H9 (cell line): ENCODE results near the gene PCGF3. TPM values are rescaled to one million over a fixed set of nuclear protein-coding genes. Genes with fewer than 3 reads are reported as not detected.

Experiments
- DNase-seq: peaks from one replicate; pipeline ENCODE4 v3.0.0-alpha.2; 2017
- H2AFZ ChIP-seq: one replicate; pipeline ENCODE4 v1.6.1; 2013; ENCODE audit warnings: mild to moderate bottlenecking, low read length, control low read depth, moderate library complexity
- H2AK5ac ChIP-seq: 2 replicates; pipeline ENCODE4 v1.6.1; 2013; ENCODE audit warnings: low read length, control low read depth, mixed read lengths; ENCODE audit not compliant: insufficient read length
- H2BK120ac ChIP-seq: one replicate; pipeline ENCODE4 v1.6.1; 2013; ENCODE audit warnings: low read depth, mild to moderate bottlenecking, low read length, control low read depth, inconsistent platforms; ENCODE audit not compliant: poor library complexity, severe bottlenecking
- H2BK12ac ChIP-seq: 2 replicates; pipeline ENCODE4 v1.6.1; 2013; ENCODE audit warnings: low read length, control low read depth, mixed read lengths, low read depth; ENCODE audit not compliant: insufficient read length
- H2BK15ac ChIP-seq: 2 replicates; pipeline ENCODE4 v1.6.1; 2013; ENCODE audit warnings: low read depth, low read length, control low read depth
- H2BK20ac ChIP-seq: one replicate; pipeline ENCODE4 v1.6.1; 2013; ENCODE audit warnings: low read depth, mild to moderate bottlenecking, low read length, control low read depth, inconsistent platforms; ENCODE audit not compliant: poor library complexity, severe bottlenecking
- H2BK5ac ChIP-seq: 2 replicates; pipeline ENCODE4 v1.6.1; 2013; ENCODE audit warnings: low read length, control low read depth, mixed read lengths; ENCODE audit not compliant: insufficient read length
- H3K14ac ChIP-seq: 2 replicates; pipeline ENCODE4 v1.6.1; 2013; ENCODE audit warnings: low read length, control low read depth; ENCODE audit not compliant: insufficient read depth
- H3K18ac ChIP-seq: 2 replicates; pipeline ENCODE4 v1.6.1; 2013; ENCODE audit warnings: low read depth, mild to moderate bottlenecking, mixed read lengths, low read length, control low read depth; ENCODE audit not compliant: insufficient read length
- H3K23ac ChIP-seq: 2 replicates; pipeline ENCODE4 v1.6.1; 2013; ENCODE audit warnings: low read length, control low read depth, mixed read lengths, low read depth; ENCODE audit not compliant: insufficient read length
- H3K23me2 ChIP-seq: 2 replicates; pipeline ENCODE4 v1.6.1; 2013; ENCODE audit warnings: low read depth, mild to moderate bottlenecking, mixed read lengths, low read length, control low read depth; ENCODE audit not compliant: insufficient read length, poor library complexity, severe bottlenecking
- H3K27ac ChIP-seq: 2 replicates; pipeline ENCODE4 v1.5.1; 2013; ENCODE audit warnings: low read length, control low read depth, mixed read lengths, low read depth; ENCODE audit not compliant: insufficient read length
- H3K27me3 ChIP-seq: 2 replicates; pipeline ENCODE4 v1.6.1; 2013; ENCODE audit warnings: low read length, control low read depth, inconsistent platforms; ENCODE audit not compliant: insufficient read depth
- H3K4ac ChIP-seq: 2 replicates; pipeline ENCODE4 v1.6.1; 2013; ENCODE audit warnings: low read depth, mild to moderate bottlenecking, control low read depth, inconsistent platforms, low read length, moderate library complexity
- H3K4me1 ChIP-seq: 2 replicates; pipeline ENCODE4 v1.6.1; 2013; ENCODE audit warnings: low read length, control low read depth, inconsistent platforms; ENCODE audit not compliant: insufficient read depth
- H3K4me2 ChIP-seq: 2 replicates; pipeline ENCODE4 v1.6.1; 2013; ENCODE audit warnings: low read length, control low read depth, mixed read lengths; ENCODE audit not compliant: insufficient read length, insufficient read depth
- H3K56ac ChIP-seq: 2 replicates; pipeline ENCODE4 v1.6.1; 2013; ENCODE audit warnings: low read depth, mild to moderate bottlenecking, mixed read lengths, low read length, control low read depth; ENCODE audit not compliant: insufficient read length
- H3K79me1 ChIP-seq: 2 replicates; pipeline ENCODE4 v1.6.1; 2013; ENCODE audit warnings: low read depth, mild to moderate bottlenecking, moderate library complexity, low read length, control low read depth, inconsistent platforms; ENCODE audit not compliant: insufficient read depth, poor library complexity, severe bottlenecking
- H3K79me2 ChIP-seq: 2 replicates; pipeline ENCODE4 v1.6.1; 2013; ENCODE audit warnings: low read length, control low read depth, inconsistent platforms; ENCODE audit not compliant: insufficient read depth
- H3K9ac ChIP-seq: 2 replicates; pipeline ENCODE4 v1.6.1; 2013; ENCODE audit warnings: low read length, control low read depth, mixed read lengths; ENCODE audit not compliant: insufficient read length; ENCODE audit errors: extremely low read depth
- H3K9me3 ChIP-seq: one replicate; pipeline ENCODE4 v1.6.1; 2013; ENCODE audit warnings: low read depth, low read length, inconsistent platforms; ENCODE audit not compliant: control insufficient read depth
- H3T11ph ChIP-seq: one replicate; pipeline ENCODE4 v1.6.1; 2013; ENCODE audit warnings: mild to moderate bottlenecking, low read length, control low read depth, inconsistent platforms
- H4K20me1 ChIP-seq: one replicate; pipeline ENCODE4 v1.6.1; 2013; ENCODE audit not compliant: control insufficient read depth, insufficient read length, insufficient read depth
- H4K5ac ChIP-seq: 2 replicates; pipeline ENCODE4 v1.6.1; 2013; ENCODE audit warnings: low read depth, mild to moderate bottlenecking, mixed read lengths, low read length, control low read depth; ENCODE audit not compliant: insufficient read length
- H4K8ac ChIP-seq: replicated peaks from 2 replicates; pipeline ENCODE4 v1.6.1; 2013; ENCODE audit warnings: low read length, control low read depth, mixed read lengths, low read depth; ENCODE audit not compliant: insufficient read length
- H4K91ac ChIP-seq: 2 replicates; pipeline ENCODE4 v1.6.1; 2013; ENCODE audit warnings: low read depth, mild to moderate bottlenecking, moderate library complexity, mixed read lengths, low read length, control low read depth; ENCODE audit not compliant: insufficient read length
- H3K27ac Mint-ChIP-seq, 3 experiments: 2 replicates in 2 of 3; 3 replicates in 1 of 3; pipeline ENCODE4 v1.8.0; 2020 to 2021; ENCODE audit warnings: mixed read lengths in 3 of 3, mild to moderate bottlenecking in 1 of 3, moderate library complexity in 1 of 3
- H3K27me3 Mint-ChIP-seq: 2 replicates; pipeline ENCODE4 v1.8.0; 2021; ENCODE audit warnings: low read depth, mild to moderate bottlenecking, moderate library complexity, mixed read lengths
- H3K36me3 Mint-ChIP-seq, 3 experiments: 2 replicates in 2 of 3; 3 replicates in 1 of 3; pipeline ENCODE4 v1.8.0; 2020 to 2021; ENCODE audit warnings: low read depth in 3 of 3, mixed read lengths in 3 of 3; ENCODE audit not compliant: insufficient read depth in 1 of 3
- H3K4me1 Mint-ChIP-seq, 2 experiments: 2 replicates each; pipeline ENCODE4 v1.8.0; 2020; ENCODE audit warnings: mixed read lengths in 2 of 2
- H3K4me3 Mint-ChIP-seq, 2 experiments: 2 replicates in 1 of 2; 3 replicates in 1 of 2; pipeline ENCODE4 v1.8.0; 2020 to 2021; ENCODE audit warnings: mild to moderate bottlenecking in 2 of 2, mixed read lengths in 2 of 2, moderate library complexity in 1 of 2
- H3K9me3 Mint-ChIP-seq, 2 experiments: 2 replicates in 1 of 2; 3 replicates in 1 of 2; pipeline ENCODE4 v1.8.0; 2020; ENCODE audit warnings: mild to moderate bottlenecking in 2 of 2, mixed read lengths in 2 of 2, moderate library complexity in 1 of 2
- WGBS: extraction: QIAGEN DNeasy Blood & Tissue Kit; methylation state at CpG from one replicate; pipeline ENCODE4 v1.1.7; 2013; ENCODE audit warnings: missing lambda C conversion rate, low lambda C conversion rate, mixed read lengths; ENCODE audit not compliant: insufficient read length; ENCODE audit errors: extremely low coverage; 5-methylcytosine and 5-hydroxymethylcytosine counted together
- total RNA-seq: library from RNA; stranded (reverse); gene quantifications from 2 replicates; pipeline ENCODE4 v1.2.1, GENCODE V29; 2021
- TF ChIP-seq, protein P1 (sequence below): fragments of 200-600 bp; sonication (generic); conservative IDR thresholded peaks from 3 replicates; pipeline ENCODE4 v1.8.0; 2021; ENCODE audit warnings: antibody characterized with exemption, mild to moderate bottlenecking

The PCGF3 gene
- total RNA-seq, 1 experiment from 2014 or later = 43.1 TPM

DNA sequence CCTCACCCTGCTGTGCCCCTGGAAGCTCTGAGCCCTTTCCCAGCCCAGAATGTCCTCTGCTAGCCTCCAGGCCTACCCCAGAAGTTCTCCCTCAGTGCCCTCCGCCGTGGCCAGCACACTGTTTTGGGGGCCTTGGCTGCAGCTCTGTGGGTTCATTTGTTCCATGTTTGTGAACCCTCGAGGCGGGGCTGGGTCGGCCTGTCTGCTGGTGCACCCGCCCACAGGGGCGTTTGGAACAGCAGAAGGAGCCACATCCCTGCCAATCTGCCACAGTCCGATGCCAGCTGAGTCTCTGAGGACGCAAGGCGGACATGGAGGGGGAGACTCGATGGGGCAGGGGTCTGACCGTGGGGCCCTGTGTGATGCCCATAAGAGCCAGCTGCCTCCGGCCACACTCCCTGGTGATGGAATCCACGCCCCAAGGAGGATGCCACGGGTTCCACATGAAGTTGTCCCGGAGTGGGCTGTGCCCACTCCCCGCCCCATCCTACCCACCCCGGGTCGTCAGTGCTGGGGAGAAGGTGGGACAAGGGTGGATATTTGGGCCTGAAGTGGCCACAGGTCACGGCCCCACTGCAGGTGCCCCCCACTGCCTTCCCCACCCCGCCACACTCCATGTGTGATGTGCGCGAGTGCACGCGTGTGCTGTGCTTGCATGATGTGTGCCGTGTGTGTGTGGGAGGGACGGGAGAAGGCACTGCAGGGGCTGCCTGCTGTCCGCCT, 38.6 kb upstream of the PCGF3 start:
- H3K23ac ChIP-seq = no peak overlapping the region
- DNase-seq = no peak
- H3K27ac Mint-ChIP-seq = no peak overlapping the region

More for the DNA sequence above, 38.6 kb upstream of the PCGF3 start:
- H3K18ac ChIP-seq = no peak overlapping the region
- no peak overlapping the region for H3K4me2 ChIP-seq
- no peak overlapping the region for H2AFZ ChIP-seq
- no peaks in the 10 kb centered on the region for H3K4me1 ChIP-seq
- TF ChIP-seq, protein P1, sequence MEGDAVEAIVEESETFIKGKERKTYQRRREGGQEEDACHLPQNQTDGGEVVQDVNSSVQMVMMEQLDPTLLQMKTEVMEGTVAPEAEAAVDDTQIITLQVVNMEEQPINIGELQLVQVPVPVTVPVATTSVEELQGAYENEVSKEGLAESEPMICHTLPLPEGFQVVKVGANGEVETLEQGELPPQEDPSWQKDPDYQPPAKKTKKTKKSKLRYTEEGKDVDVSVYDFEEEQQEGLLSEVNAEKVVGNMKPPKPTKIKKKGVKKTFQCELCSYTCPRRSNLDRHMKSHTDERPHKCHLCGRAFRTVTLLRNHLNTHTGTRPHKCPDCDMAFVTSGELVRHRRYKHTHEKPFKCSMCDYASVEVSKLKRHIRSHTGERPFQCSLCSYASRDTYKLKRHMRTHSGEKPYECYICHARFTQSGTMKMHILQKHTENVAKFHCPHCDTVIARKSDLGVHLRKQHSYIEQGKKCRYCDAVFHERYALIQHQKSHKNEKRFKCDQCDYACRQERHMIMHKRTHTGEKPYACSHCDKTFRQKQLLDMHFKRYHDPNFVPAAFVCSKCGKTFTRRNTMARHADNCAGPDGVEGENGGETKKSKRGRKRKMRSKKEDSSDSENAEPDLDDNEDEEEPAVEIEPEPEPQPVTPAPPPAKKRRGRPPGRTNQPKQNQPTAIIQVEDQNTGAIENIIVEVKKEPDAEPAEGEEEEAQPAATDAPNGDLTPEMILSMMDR = no peak
- no CpG with 5 or more reads among the region's 28 CpGs for WGBS
- H3K9me3 Mint-ChIP-seq = no peaks in the 10 kb centered on the region
- no peak overlapping the region for H3K4me3 Mint-ChIP-seq
- no peaks in the 10 kb centered on the region for H3K9me3 ChIP-seq
- H3K4me1 Mint-ChIP-seq = peaks cover 0 to 3% of the 10 kb centered on the region in 2 experiments; a peak in 1 of 4 replicates
- peaks cover 10 to 15% (median 13%) of the 10 kb centered on the region in 3 experiments; a peak in 6 of 7 replicates for H3K36me3 Mint-ChIP-seq
- no peak overlapping the region for H3K14ac ChIP-seq
- H2BK20ac ChIP-seq = no peak overlapping the region
- H3K4ac ChIP-seq = no peak overlapping the region
- H2BK12ac ChIP-seq = no peak overlapping the region
- H4K20me1 ChIP-seq = no peaks in the 10 kb centered on the region
- no peak overlapping the region for H4K5ac ChIP-seq
- H3K27me3 ChIP-seq = no peaks in the 10 kb centered on the region
- H3K27ac ChIP-seq = no peak overlapping the region
- H3K23me2 ChIP-seq = peaks cover 2% of the 10 kb centered on the region
- no peaks in the 10 kb centered on the region for H3K79me2 ChIP-seq
- no peak overlapping the region for H2BK5ac ChIP-seq
- no peak overlapping the region for H3K9ac ChIP-seq
- no peak overlapping the region for H2BK15ac ChIP-seq
- H3K79me1 ChIP-seq = no peaks in the 10 kb centered on the region
- H4K8ac ChIP-seq = no peak overlapping the region
- no peak overlapping the region for H2AK5ac ChIP-seq
- H3K56ac ChIP-seq = no peak overlapping the region
- no peak overlapping the region for H3T11ph ChIP-seq
- H4K91ac ChIP-seq = no peak overlapping the region
- no peaks in the 10 kb centered on the region; the same call in 1 of the 2 replicates for H3K27me3 Mint-ChIP-seq
- no peak overlapping the region for H2BK120ac ChIP-seq
